Ishikawa (cell line): ENCODE results near the gene DAD1.

ENCODE experiments used
- CEBPB ChIP-seq: IDR thresholded peaks from 2 replicates; pipeline ENCODE4 v1.6.1; 2012
- EP300 ChIP-seq: IDR thresholded peaks from 2 replicates; pipeline ENCODE4 v1.6.1; 2012; ENCODE audit warnings: borderline replicate concordance
- FOXM1 ChIP-seq: IDR thresholded peaks from 2 replicates; pipeline ENCODE4 v1.6.1; 2012; ENCODE audit warnings: low read depth, borderline replicate concordance
- TCF12 ChIP-seq: IDR thresholded peaks from 2 replicates; pipeline ENCODE4 v1.6.1; 2012; ENCODE audit warnings: low read depth
- USF1 ChIP-seq: IDR thresholded peaks from 2 replicates; pipeline ENCODE4 v1.6.1; 2012
- YY1 ChIP-seq: IDR thresholded peaks from 2 replicates; pipeline ENCODE4 v1.6.1; 2012; ENCODE audit warnings: low read depth
- TF ChIP-seq, protein P1 (sequence below): IDR thresholded peaks from 2 replicates; pipeline ENCODE4 v1.6.1; 2012; ENCODE audit warnings: low read depth, mild to moderate bottlenecking

- TF ChIP-seq FOXM1: no peak
- no peak for TF ChIP-seq USF1
- TF ChIP-seq TCF12: no peak
- TF ChIP-seq CEBPB: no peak
- TF ChIP-seq EP300: no peak
- no peak for TF ChIP-seq YY1
- TF ChIP-seq, protein P1, sequence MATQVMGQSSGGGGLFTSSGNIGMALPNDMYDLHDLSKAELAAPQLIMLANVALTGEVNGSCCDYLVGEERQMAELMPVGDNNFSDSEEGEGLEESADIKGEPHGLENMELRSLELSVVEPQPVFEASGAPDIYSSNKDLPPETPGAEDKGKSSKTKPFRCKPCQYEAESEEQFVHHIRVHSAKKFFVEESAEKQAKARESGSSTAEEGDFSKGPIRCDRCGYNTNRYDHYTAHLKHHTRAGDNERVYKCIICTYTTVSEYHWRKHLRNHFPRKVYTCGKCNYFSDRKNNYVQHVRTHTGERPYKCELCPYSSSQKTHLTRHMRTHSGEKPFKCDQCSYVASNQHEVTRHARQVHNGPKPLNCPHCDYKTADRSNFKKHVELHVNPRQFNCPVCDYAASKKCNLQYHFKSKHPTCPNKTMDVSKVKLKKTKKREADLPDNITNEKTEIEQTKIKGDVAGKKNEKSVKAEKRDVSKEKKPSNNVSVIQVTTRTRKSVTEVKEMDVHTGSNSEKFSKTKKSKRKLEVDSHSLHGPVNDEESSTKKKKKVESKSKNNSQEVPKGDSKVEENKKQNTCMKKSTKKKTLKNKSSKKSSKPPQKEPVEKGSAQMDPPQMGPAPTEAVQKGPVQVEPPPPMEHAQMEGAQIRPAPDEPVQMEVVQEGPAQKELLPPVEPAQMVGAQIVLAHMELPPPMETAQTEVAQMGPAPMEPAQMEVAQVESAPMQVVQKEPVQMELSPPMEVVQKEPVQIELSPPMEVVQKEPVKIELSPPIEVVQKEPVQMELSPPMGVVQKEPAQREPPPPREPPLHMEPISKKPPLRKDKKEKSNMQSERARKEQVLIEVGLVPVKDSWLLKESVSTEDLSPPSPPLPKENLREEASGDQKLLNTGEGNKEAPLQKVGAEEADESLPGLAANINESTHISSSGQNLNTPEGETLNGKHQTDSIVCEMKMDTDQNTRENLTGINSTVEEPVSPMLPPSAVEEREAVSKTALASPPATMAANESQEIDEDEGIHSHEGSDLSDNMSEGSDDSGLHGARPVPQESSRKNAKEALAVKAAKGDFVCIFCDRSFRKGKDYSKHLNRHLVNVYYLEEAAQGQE: no peak
These were observed 30.0 kb downstream of the DAD1 start for GRCh38 chr14:22559041-22559440.
